Measurements from ENCODE around the gene SLC15A1. TPM values are rescaled to one million over a fixed set of nuclear protein-coding genes. Genes with fewer than 3 reads are reported as not detected.

SLC15A1 gene
- total and polyA plus RNA-seq, 10 donors = 0.03 TPM; not detected in 8

DNA sequence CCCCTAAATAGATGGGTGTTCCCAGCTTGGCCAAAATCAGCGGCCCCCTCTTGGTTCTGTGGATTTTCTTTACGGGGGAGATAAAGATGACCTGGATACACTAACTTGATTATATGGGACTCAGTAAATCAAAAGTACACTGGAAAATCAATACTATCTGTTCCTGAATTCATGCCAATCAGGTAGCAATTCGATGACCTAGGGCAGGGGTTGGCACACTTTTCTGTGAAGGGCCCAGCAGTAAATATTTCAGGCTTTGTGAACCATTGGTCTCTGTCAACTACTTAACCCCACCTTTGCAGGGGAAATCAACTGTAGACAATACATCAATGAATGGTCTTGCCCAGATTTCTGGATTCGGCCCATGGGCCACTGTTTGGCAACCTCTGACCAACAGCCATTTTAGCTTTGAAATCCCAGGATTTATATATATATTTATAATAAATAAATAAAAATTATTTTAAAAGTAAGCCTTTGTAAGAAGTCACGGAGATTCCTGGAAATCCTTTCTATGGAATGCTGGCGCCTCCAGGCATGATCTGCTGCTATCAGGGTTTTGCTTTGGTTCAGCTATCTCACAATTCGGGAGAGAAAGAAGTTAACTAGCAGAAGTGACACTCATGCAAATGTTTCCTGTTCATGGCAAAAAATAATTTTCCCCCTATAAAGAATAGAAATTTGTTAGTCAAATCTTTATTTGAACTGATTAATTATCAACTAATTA lies 32.8 kb downstream of the SLC15A1 start:
- Histone ChIP-seq H3K4me3 (no peak overlapping the region), H3K4me1 (no peaks in the 10 kb centered on the region), H3K27me3 (replicated peaks in 1 of 7) (no peaks in the 10 kb centered on the region), H3K9me3 (no peaks in the 10 kb centered on the region), H3K27ac (no peak overlapping the region), H3K36me3 (no peaks in the 10 kb centered on the region)
- no peak for DNase-seq
- intact Hi-C loops (cut with DNase I; ENCODE audit: low total_unique reads) = no loop called here
- TF ChIP-seq, protein P1, sequence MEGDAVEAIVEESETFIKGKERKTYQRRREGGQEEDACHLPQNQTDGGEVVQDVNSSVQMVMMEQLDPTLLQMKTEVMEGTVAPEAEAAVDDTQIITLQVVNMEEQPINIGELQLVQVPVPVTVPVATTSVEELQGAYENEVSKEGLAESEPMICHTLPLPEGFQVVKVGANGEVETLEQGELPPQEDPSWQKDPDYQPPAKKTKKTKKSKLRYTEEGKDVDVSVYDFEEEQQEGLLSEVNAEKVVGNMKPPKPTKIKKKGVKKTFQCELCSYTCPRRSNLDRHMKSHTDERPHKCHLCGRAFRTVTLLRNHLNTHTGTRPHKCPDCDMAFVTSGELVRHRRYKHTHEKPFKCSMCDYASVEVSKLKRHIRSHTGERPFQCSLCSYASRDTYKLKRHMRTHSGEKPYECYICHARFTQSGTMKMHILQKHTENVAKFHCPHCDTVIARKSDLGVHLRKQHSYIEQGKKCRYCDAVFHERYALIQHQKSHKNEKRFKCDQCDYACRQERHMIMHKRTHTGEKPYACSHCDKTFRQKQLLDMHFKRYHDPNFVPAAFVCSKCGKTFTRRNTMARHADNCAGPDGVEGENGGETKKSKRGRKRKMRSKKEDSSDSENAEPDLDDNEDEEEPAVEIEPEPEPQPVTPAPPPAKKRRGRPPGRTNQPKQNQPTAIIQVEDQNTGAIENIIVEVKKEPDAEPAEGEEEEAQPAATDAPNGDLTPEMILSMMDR (IDR thresholded peaks at IDR 0.05 in 8 of 11, conservative IDR thresholded peaks at IDR 0.05 in 3 of 11) = no peak
- TF ChIP-seq POLR2AphosphoS5 (IDR thresholded peaks at IDR 0.05) (no peak), POLR2A (IDR thresholded peaks at IDR 0.05) (no peak)
- 85 to 95% (median 90%) methylated on average over 7 of the region's 7 CpGs for WGBS, 5 donors

DNA sequence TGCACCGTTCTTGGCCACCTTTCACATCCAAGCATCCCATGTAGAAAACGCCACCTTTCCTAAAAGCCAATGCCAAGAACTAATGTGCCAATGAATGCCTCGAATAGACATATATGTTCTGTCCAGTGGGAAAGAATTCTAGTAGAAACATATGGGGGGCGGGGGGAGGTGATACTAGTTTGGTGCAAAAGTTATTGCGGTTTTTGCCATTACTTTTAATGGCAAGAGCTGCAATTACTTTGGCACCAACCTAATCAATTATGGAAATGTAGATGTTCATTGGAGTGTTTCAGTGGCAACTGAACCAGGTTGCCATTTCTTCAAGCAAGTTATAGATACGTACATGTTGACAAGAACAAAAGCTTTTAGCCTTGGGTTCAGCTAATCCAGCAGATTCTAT lies 34.6 kb downstream of the SLC15A1 start:
- 87 to 96% (median 92%) methylated on average over 6 of the region's 6 CpGs for WGBS, 5 donors
- Histone ChIP-seq H3K4me1 (no peaks in the 10 kb centered on the region), H3K36me3 (no peaks in the 10 kb centered on the region), H3K4me3 (no peak overlapping the region), H3K9me3 (no peaks in the 10 kb centered on the region), H3K27ac (no peak overlapping the region), H3K27me3 (replicated peaks in 1 of 7) (no peaks in the 10 kb centered on the region)
- intact Hi-C loops (cut with DNase I; ENCODE audit: low total_unique reads) = no loop called here
- TF ChIP-seq, protein P1 (IDR thresholded peaks at IDR 0.05 in 8 of 11, conservative IDR thresholded peaks at IDR 0.05 in 3 of 11) = no peak
- no peak for TF ChIP-seq POLR2A (IDR thresholded peaks at IDR 0.05)
- TF ChIP-seq POLR2AphosphoS5 (IDR thresholded peaks at IDR 0.05) = no peak
- DNase-seq = no peak

DNA sequence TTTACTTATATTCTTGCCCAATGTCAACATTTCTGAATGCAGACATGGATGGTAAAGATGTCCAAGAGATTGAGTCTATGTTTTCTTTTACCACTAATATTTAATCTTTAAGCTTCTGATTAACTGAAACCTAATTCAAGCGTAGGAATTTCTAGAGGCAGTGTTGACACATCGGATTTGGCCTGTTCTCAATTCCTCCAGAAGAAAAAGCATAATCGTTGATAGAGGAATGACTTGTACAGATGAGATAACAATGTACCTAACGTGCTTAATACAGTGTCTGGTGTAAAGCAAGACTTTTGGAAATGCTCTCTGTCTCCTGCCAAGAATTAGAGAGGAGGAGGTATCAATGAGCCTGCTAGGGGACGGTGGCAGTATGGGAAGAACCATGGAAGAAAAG lies 35.2 kb downstream of the SLC15A1 start:
- DNase-seq = no peak
- WGBS, 5 donors = 77 to 92% (median 83%) methylated on average over 5 of the region's 5 CpGs

DNA sequence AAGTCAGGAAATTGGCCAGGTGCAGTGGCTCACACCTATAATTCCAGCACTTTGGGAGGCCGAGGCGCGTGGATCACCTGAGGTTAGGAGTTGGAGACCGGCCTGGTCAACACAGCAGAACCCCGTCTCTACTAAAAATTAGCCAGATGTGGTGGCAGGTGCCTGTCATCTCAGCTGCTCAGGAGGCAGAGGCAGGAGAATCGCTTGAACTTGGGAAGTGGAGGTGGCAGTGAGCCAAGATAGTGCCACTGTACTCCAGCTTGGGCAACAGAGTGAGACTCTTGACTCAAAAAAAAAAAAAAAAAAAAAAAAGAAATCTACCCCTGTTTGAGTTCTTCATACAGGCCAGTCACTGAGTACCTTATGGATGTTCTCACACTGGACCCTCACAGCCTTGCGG lies 42.0 kb downstream of the SLC15A1 start:
- no peaks in the 10 kb centered on the region for H3K36me3 ChIP-seq
- TF ChIP-seq POLR2AphosphoS5 (IDR thresholded peaks at IDR 0.05) (no peak), POLR2A (IDR thresholded peaks at IDR 0.05) (no peak)
- TF ChIP-seq, protein P1 (IDR thresholded peaks at IDR 0.05 in 8 of 11, conservative IDR thresholded peaks at IDR 0.05 in 3 of 11) = no peak
- H3K27ac ChIP-seq = no peak overlapping the region
- intact Hi-C loops (cut with DNase I; ENCODE audit: low total_unique reads) = no loop called here
- no peaks in the 10 kb centered on the region for H3K9me3 ChIP-seq
- DNase-seq = no peak
- peaks cover 0 to 8% (median 0%) of the 10 kb centered on the region in 7 donors for H3K27me3 ChIP-seq (replicated peaks in 1 of 7)
- H3K4me1 ChIP-seq = no peaks in the 10 kb centered on the region
- no peak overlapping the region for H3K4me3 ChIP-seq
- WGBS, 5 donors = 77 to 91% (median 86%) methylated on average over 7 of the region's 7 CpGs

More for the DNA sequence above, 35.2 kb downstream of the SLC15A1 start:
- no peak overlapping the region for H3K4me3 ChIP-seq
- intact Hi-C loops (cut with DNase I; ENCODE audit: low total_unique reads) = no loop called here
- H3K27me3 ChIP-seq (replicated peaks in 1 of 7) = no peaks in the 10 kb centered on the region
- no peaks in the 10 kb centered on the region for H3K36me3 ChIP-seq
- no peaks in the 10 kb centered on the region for H3K9me3 ChIP-seq
- no peak for TF ChIP-seq POLR2AphosphoS5 (IDR thresholded peaks at IDR 0.05)
- TF ChIP-seq, protein P1 (IDR thresholded peaks at IDR 0.05 in 8 of 11, conservative IDR thresholded peaks at IDR 0.05 in 3 of 11) = no peak
- TF ChIP-seq POLR2A (IDR thresholded peaks at IDR 0.05) = no peak
- H3K4me1 ChIP-seq = no peaks in the 10 kb centered on the region
- H3K27ac ChIP-seq = no peak overlapping the region
